ENCODE data around the gene ARAP1.

ARAP1 gene

DNA sequence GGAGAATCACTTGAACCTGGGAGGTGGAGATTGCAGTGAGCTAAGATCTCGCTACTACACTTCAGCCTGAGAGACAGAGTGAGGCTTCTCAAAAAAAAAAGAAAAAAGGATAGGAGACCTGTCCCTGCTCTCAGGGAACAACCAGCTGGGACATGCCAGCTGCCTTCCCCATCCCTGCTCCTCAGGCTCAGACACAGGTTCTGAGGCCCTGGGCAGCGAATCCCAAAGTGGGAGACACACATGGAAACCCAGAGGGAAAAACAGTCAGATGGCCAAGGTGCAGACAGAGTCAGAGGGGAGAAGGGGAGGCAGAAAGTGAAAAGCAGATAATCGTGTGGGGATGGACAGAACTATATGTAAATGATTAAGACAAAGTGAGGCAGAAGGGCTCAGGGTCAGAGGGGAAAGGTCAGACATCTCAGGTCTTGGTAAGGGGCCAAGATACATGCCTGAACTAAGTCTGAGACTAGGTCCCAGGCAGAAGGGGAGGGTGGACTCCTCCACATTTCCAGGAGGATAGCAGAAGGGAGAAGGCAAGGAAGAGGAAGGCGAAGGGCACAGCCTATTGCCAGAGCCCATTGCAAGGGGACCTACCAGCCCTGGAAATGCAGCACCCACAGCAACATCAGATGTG, 27.4 kb upstream of the ARAP1 start:
- no peak for DNase-seq

DNA sequence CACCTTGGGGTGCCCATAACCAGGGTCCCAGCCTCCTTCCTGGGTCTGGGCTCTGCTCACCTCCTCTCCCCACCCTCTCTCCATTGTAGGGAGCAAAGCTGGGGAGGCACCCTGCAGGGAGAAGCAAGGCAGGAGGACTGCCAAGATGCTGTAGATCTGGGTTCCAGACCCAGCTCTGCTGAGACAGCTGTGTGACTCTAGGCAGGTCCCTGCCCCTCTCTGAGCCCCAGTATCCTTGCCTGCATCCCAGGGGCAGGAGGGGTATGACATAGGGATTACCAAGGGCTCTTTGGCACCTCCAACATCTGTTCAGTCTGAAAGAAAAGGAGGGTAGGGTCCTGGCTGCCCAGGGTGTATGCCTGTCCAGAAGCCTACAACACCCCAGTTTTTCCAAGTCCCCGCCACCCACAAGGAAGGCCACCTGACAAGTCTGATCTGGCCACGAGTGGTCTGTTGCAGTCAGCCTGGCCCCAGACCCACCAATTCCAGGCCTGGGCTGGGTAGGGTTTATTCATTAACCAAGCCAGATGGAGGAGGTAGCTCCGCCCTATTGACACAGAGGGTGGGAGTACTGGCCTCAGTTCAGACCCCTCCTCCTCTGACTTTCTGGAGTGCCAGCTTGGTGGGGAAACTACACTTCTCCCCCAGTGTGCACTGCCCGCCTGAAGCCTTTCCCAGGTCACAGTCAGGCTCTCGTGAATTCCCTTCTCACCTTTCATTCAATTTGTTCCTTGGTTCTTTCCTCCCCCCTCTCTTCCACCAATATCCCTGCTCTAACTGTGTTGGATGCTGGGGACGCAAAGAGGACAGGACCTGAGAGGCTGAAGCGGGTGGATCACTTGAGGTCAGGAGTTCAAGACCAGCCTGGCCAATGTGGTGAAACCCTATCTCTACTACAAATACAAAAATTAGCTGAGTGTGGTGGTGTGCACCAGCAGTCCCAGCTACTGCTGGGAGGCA, 26.6 kb upstream of the ARAP1 start:
- DNase-seq, result no peak

DNA sequence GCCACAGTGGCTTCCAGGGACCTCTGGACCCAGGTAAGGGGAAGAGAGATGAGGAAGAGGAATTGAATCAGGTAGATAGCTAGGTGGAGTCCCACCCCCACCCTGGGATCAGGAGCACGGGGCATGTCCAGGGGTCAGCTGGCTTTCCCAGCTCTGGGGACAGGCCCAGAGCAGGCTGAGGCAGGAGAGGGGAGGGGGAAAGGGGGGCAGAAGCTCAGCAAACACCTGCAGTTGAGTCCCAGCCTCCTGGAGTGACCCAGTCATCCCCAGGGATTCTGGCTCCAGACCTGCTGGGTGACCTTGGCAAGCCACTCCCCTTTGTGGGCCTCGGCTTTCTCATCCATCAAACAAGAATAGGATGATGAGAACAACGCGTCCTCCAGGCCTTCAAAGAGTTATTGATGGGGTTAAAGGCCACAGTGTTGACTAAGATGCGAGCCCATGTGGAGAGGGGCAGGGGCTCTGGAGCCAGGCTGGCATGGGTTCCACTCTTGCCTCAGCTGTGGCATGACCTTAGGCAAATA, 25.6 kb upstream of the ARAP1 start:
- DNase-seq, result no peak

DNA sequence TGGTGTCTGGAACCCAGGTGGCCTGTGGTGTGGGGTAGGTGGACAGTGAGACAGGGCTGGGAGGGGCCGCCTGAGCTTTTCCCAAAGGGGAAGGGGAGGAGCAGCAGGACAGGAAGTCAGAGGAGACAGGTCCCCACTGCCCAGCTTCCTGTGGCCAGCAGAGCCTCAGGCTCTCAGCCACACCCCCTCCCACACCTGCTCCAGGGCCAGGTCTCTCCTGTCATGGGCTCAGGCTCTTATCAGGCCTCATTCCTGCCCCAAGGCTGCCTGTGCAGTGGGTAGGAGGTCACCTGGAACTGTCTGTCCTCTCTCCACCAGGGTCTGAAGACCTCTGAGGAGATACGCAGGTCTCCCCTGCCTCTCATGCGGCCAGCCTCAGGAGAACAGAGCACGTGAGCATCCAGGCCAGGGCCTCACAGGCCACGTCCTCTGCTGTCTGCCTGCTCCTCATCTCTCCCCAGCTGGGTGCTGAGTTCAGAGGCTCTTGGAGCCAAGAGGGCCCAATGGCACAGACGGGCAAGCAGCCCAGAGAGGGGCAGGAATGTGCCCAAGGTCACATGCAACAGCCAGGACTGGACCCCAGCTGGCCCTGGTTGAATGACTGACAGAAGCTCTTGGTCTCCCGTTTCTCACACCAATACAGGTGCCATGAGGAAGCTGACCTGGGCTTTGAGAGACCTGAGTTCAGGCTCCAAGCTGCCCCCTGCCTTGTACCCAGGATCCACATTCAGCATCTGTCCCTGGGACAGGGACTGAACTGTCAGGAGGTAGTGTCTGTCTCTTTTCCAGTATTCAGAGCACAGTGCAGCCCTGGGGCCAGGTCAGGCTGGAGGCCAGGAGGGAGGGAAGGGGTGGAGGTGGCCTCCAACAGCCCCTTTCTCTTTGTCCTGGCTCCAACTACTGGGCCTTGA, 24.9 kb upstream of the ARAP1 start:
- DNase-seq, result no peak

DNA sequence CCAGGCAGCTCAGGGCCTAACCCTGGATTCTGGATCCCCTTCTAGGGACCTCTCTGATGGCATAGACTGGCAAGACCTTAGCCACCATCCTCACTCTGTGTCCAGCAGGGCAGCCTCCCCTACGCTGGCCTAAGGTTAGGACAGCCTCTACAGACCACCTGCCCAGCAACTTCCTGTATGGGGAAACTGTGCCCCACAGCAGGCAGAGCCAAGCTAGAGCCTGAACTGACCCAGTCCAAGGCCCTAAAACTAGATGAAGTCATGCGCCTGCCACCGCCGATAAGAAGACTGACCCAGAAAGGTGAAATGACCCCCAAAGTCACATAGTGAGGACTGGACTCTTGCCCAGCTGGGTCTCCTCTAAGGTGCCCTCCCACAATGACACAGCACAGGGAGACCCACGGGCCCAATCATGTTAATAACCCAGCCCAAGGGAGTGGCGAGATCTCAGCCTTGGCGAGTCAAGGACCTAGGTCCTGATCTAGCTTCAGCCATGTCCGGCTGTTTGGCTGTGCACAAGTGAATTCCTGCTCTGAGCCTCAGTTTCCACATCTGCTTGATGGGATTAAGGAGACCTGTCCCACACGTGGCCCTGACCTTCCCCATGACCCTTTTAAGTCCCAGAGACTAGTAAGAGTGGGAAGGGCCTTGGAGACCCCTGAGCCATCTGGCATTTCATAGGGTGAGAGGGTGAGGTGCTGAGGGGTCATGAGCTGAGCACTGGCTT, 24.1 kb upstream of the ARAP1 start:
- DNase-seq, result no peak

DNA sequence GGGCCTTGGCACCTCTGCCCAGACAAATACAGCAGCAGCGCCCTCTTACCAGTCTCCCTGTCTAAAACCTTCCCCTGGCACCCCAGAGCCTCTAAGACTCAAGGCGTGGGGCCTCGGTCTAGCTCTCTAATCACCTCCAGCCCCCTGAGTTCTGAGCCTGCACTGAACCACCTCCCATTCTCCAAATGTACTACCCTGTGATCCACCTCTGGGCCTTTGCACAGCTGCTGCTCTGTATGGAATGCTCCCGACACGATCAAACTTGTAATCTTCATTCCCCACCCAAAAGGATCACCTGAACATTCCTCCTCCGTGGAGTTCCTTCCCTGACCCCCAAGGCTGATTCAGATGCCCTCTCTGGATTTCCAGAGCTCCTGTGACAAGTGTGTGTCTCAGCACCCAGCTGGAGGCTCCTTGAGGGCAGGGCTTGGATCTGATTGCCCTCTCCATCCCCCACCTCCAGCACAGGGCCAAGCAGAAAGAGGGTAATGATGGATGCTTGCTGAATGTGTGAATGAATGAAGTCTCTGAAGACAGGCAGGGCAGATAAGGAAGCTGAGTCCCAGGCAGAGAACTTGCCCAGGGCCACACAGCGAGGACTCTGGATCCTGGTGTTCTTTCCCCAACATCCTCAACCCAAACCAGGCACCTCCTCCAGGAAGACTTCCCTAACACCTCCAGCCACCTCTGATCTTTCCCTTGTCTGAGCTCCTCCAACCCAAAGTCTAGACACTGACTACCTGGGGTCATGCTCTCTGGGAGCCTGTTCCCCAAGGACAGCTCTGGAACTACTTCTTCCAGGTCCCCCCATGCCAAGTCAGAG, 23.3 kb upstream of the ARAP1 start:
- DNase-seq, result no peak

DNA sequence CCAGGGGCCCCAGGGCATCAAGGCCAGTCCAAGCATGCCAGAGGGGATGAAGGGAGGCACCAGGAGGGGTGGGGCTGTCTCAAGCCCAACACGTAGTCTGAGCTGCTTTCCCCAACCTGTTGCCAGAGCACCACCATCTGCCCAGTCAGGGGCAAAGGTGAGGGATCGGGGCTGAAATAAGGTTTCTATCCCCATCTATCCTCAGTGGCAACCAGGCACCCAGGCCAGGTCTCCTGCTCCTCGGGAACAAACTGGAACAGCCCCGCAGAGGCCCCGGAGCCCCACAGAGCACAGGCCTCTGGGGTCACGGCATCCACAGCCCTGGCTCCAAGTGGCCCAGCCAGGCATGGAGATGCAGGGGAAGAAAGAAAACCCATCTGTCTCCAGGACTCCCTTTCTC, 22.3 kb upstream of the ARAP1 start:
- DNase-seq, result no peak

DNA sequence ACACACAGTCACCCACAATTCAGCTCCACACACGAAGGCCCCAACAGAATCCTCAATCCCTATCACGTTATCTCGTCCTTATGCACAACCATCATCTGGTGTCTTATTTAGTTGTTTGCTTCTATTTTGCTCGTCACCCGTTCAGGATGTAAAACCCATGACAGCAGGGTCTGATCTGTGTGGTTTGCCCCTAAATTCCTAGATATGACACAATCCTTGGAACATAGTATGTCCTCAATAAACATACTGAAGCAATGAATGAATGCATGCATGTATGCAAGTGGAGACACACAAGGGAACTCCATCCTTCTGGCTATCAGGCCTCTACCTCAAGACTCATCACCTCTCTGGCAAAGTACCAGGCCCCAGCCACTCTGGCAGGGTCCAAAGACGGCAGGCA, 21.5 kb upstream of the ARAP1 start:
- DNase-seq, result no peak

DNA sequence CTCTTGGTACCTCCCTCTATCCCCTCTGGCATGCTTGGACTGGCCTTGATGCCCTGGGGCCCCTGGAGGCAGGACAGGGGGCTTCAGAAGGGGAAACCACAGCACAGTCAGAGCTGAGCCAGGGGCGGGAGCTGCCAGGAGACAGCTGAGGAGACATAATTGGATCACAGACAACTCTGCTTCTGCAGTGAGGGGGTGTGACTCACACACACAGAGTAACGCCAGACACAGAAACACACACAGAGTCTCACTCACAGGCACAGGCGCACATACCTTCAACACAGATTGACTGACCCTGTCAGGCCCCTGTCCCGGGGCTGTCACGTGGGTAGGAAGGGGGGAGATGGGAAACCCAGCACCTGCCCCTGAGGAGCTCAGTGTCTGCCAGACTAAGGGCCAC, 21.1 kb upstream of the ARAP1 start:
- DNase-seq, result no peak

DNA sequence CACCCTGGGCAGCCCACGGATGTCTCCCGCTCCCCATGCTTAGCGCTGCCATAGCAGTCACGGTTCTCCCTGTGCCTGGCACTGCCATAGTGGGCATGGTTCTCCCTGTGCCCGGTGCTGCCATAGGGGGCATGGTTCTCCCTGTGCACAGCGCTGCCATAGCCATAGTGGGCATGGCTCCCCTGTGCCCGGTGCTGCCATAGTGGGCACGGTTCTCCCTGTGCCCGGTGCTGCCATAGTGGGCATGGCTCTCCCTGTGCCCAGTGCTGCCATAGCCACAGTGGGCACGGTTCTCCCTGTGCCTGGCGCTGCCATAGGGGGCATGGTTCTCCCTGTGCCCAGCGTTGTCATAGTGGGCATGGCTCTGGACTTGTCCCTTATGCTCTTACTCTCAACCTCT, 19.9 kb upstream of the ARAP1 start:
- DNase-seq, result no peak

DNA sequence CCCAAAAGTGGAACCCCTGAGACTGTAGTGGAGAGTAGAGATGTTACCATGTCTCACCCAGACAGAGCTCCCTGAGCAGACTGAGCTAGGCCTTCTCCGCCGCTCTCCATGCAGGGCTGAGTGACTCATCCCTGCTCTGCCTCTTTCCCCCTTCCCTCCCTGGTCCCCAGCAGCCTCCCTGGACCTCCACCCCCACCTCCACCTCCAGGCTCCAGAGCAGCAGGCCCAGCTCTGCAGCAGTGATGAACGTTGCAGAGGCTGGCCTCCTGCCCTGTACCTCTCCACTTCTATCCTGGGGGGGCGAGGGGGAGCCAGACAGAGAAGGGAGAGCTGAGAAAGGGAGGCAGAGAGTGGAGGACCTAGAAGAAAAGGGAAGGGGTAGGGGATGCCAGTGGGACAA, 19.3 kb upstream of the ARAP1 start:
- DNase-seq, result no peak

DNA sequence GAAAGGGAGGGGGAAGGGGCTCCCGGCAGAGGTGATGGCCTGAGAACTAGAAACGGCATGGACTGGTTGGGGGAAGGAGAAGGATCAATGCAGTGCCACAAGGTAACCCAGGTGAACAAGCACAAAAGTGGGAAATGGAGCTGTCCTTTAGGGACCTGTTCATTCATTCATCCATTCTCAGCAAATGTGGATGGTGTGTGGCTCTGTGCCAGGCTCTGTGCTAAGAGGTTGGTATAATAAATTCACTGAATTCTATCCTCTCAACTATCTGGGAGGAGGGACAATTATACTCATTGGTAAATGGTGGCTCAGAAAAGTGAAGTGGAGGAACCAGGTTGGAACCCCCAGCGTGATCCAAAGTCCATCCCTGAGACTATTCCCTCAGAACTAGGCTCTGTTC, 18.6 kb upstream of the ARAP1 start:
- DNase-seq, result no peak

DNA sequence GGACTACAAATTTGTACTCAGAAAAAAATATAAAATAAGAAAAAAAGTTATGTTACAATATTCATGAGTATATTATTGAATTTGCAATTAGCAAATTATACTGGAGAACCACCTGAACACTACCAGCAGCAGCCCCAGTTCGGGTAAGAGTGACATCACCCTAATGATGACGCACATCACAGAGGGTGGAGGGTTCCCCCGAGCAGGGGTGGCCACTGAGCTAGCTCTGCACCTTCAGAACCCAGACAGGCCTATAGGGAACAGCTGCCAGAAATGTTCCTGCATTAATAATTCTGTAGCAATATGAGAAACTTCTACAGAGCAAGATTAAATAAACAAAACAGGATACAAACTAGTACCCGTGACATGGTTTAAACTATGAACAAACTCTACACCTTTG, 17.5 kb upstream of the ARAP1 start:
- no peak for DNase-seq

DNA sequence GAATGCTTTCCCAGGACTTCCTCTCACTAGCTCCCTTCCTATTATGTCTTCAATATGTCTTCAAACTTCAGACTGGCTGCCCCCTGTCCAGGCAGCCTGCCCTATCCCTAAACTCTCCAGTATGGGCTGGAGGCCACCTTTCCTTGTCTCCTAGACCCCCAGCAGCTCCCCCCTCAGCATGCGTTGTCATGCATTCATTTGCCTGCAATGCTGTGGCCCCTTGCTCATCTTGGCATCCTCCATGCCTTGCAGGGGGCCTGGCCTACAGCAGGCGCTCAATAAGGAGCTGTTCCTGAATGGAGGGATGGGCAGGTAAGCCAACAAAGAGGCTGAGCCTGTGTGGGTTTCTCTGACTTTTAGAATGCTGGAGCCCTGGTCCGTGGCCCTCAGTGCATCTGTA, 16.4 kb upstream of the ARAP1 start:
- no peak for DNase-seq

DNA sequence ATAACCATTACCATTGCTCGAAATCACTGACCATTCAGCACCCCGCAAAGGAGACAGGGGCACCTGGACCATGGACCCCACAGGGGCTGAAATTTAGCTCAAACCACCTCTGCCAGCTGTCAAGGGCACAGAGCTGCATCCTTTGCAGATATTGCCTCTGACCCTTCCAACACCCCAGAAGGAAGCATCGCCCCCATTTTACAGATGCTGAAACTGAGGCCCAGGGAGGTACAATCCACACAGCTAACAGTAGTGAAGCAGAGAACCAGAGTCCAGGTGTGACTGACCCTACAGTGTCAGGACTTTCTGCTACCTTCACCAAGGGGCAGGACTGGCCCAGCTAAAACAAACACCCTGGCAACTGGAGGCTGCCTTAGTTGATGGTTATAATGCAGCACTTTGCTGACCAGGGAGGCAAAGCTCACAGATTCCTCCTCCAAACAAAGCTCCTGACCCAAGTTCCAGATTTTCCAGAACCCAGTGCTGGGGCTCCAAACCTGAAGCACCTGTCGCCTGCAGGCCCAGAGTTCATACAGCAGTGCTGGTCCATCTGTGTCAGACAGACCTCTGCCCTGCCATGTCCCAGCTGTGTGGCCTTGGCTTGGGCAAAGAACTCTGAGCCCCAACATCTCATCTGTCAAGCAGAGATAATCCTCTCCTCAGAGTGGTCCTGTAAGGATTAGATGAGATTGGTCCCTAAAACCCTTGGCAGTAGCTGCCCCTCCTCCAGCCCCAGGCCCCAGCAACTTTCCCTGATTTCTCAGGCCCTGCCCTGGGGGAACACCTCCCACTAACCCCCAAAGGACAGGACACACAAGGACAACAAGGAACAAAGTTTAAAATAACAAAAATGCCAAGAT, 15.2 kb upstream of the ARAP1 start:
- DNase-seq, result no peak

DNA sequence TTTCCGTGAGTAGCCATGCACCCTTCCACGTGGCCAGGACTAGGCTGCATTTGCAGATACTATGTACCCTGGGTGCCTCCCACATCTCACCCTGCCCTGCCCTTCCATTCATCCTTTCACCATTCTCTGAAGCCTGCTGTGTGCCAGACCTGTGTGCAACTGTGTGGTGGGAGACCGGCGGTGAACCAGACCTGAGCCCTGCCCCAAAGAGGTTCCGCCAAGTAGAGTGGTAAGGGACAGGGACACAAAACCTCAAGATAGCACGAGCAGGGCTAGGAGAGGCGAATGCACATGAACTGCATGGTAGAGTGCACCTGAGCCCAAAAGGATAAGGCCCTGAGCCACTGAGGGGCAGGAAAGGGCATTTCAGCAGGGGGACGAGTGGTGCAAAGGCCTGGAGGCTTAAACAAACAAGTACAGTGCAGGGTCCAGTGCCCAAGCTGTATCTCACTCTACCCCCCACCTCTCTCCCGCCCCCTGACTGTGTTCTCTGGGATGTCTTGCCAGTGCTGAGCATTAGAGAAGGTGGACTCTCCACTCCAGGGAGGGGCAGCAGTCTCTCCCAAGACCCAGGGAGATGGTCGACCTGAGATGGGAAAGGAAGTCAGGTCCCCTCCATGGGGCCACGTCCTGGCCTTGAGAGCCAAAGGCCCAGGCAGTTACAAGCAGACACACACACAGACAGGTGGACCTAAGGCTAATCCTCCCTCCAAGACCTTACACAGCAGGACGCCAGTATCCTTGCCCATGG, 14.1 kb upstream of the ARAP1 start:
- DNase-seq, result no peak

DNA sequence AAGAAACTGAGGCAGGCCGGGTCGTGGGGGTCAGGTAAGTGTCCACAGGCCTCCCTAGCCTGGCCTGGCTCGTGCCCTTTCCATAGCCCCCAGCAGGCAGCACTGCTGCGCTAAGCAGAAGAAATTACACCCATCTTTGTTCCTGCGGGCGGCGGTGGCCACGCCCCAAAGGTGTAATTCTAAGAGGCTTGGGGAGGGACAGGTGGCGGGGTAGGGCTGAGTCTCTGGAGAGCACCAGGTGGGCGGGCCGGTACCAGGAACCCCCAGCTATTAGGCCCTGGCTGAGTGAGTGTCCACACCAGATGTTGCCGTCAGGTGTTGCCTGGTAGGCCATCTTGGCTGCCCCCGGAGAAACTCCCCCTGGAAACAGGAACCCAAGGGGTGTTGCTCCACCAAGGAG, 12.3 kb upstream of the ARAP1 start:
- DNase-seq, result no peak

DNA sequence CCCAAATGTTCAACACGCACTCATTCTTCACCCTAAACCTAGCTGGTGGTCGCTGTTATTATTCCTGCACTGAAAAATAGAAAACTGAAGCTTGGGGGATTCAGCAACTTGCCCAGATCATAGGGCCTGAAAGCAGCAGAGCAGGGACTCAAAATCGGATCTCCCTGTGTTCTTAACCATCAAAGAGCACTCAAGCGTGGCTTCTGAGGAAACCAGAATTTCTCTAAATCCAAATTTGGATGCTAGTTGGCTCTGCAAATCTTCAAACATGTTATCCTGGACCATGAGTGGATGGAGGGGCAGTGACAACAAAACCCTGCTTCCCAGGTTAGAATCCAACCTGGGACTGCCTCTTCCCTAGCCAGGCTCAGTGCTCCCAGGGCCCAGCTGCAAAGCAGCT, 11.6 kb upstream of the ARAP1 start:
- DNase-seq, result no peak

DNA sequence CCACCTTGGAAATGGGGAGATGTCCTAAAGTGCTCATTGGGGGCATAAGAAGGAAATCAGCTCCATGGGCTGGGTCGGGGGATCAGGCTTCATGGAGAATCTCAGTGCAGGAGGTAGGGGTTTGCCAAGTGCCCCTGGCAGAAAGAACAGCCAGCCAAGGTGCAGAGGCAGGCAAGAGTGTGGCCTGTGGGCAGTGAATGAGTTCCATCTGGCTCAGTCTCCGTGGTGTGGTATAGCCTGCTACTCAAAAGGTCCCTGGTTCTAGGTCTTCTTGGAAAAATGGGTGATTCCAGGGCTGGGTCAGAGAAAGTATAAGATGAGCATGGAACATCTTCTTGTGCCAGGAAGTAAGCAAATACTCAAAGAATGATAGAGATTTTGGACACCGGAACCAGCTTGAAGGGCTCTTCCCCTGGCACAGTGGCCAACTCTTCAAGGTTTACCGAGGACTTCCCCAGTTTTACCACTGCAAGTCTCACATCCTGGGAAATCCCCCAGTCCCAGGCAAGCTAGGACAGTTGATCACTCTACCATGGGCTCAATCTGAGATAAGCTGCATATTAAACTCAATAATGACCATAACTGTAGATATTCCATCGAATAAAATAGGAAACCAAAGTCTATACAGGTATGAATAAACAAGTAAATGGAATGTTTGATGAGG, 10.6 kb upstream of the ARAP1 start:
- no peak for DNase-seq
